Left lung (tissue), 10 donors: ENCODE results near the gene CLEC4D. TPM values are rescaled to one million over a fixed set of nuclear protein-coding genes. Genes with fewer than 3 reads are reported as not detected.

Experiments used
- ATAC-seq: fragments of 200-7000 bp; cut with Tn5 transposase; one replicate; pipeline ENCODE4 v1.9.1; 2020; ENCODE audit warnings: moderate library complexity
- DNase-seq, 4 donors: peaks; one replicate each; pipeline ENCODE4 v3.0.0-alpha.2; 2013 to 2020
- H3K27ac ChIP-seq, 2 donors: fragments of 200-600 bp; sonication (generic) in 1 of 2; one replicate each; pipeline versions ENCODE4 v1.5.0 to v1.8.0; 2020 to 2021
- H3K27me3 ChIP-seq, 2 donors: fragments of 200-600 bp; sonication (generic) in 1 of 2; one replicate each; pipeline versions ENCODE4 v1.5.0 to v1.8.0; 2020 to 2021
- H3K36me3 ChIP-seq, 2 donors: fragments of 200-600 bp; sonication (generic) in 1 of 2; one replicate each; pipeline versions ENCODE4 v1.5.0 to v1.8.0; 2020 to 2021
- H3K4me1 ChIP-seq, 2 donors: fragments of 200-600 bp; one replicate each; pipeline ENCODE4 v1.8.0; 2021
- H3K4me3 ChIP-seq, 2 donors: fragments of 200-600 bp; sonication (generic) in 1 of 2; one replicate each; pipeline versions ENCODE4 v1.5.0 to v1.8.0; 2020 to 2021; ENCODE audit warnings: mild to moderate bottlenecking in 1 of 2
- H3K9me3 ChIP-seq, 2 donors: fragments of 200-600 bp; sonication (generic) in 1 of 2; one replicate each; pipeline versions ENCODE4 v1.5.0 to v1.8.0; 2020 to 2021
- intact Hi-C, 2 donors: fragments of 100-400 bp; cut with DNase I; formaldehyde crosslinking; loops; one replicate each; pipeline versions ENCODE4 v1.11.2 to v1.14.2; 2022
- polyA plus RNA-seq, 6 donors: library from polyadenylated mRNA; unstranded; fragments of 120-200 nt; gene quantifications; one replicate each; pipeline ENCODE4 v1.2.1, GENCODE V29; 2013; ENCODE audit not compliant: insufficient read length in 6 of 6
- total RNA-seq, 2 donors: library from RNA; stranded (reverse); fragmentation: NEBNext Ultra II Directional; extraction: Animal tissue kit (Norgen Biotek cat#: 25700); gene quantifications; one replicate each; pipeline ENCODE4 v1.2.1, GENCODE V29; 2021
- TF ChIP-seq, protein P1 (sequence below), 2 donors: fragments of 200-600 bp; sonication (generic) in 1 of 2; IDR thresholded peaks; one replicate each; pipeline versions ENCODE4 v1.5.0 to v1.8.0; 2021; ENCODE audit warnings: antibody characterized with exemption in 2 of 2
- donor health status: DM: no; HTN: yes; CAD: no.
- donor health status: DM: no; HTN: no; CAD: no.

Gene CLEC4D
- total and polyA plus RNA-seq, 8 donors = 0.11 to 15.7 (median 0.28) TPM

DNA sequence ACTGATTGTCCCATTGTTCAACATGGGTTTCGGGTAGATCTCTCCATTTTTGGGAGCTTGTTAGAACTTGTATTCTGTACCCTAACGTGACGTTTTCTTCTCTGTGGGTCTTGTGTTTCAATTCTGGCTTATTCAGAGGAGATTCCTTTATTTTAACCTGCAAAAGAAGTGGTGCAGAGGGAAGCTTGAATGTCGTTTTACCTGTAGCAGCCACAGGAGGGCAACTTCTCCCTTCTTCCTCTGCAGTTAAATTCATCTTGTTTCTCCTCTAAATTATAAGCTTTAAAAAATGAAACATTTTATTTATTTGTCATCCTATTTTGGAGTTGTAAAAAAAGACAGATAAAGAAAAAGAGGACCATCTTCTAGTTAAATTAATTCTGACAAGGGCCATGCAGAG, 13.7 kb upstream of the CLEC4D start:
- H3K27ac ChIP-seq = no peak overlapping the region
- intact Hi-C loops = no loop called here
- peaks cover 0 to 13% of the 10 kb centered on the region in 2 donors for H3K4me1 ChIP-seq
- H3K4me3 ChIP-seq = no peak overlapping the region
- no peak for DNase-seq
- TF ChIP-seq, protein P1, sequence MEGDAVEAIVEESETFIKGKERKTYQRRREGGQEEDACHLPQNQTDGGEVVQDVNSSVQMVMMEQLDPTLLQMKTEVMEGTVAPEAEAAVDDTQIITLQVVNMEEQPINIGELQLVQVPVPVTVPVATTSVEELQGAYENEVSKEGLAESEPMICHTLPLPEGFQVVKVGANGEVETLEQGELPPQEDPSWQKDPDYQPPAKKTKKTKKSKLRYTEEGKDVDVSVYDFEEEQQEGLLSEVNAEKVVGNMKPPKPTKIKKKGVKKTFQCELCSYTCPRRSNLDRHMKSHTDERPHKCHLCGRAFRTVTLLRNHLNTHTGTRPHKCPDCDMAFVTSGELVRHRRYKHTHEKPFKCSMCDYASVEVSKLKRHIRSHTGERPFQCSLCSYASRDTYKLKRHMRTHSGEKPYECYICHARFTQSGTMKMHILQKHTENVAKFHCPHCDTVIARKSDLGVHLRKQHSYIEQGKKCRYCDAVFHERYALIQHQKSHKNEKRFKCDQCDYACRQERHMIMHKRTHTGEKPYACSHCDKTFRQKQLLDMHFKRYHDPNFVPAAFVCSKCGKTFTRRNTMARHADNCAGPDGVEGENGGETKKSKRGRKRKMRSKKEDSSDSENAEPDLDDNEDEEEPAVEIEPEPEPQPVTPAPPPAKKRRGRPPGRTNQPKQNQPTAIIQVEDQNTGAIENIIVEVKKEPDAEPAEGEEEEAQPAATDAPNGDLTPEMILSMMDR (IDR thresholded peaks at IDR 0.05) = no peak
- ATAC-seq = no peak
- H3K9me3 ChIP-seq = no peaks in the 10 kb centered on the region
- H3K27me3 ChIP-seq = no peaks in the 10 kb centered on the region
- H3K36me3 ChIP-seq = no peaks in the 10 kb centered on the region

DNA sequence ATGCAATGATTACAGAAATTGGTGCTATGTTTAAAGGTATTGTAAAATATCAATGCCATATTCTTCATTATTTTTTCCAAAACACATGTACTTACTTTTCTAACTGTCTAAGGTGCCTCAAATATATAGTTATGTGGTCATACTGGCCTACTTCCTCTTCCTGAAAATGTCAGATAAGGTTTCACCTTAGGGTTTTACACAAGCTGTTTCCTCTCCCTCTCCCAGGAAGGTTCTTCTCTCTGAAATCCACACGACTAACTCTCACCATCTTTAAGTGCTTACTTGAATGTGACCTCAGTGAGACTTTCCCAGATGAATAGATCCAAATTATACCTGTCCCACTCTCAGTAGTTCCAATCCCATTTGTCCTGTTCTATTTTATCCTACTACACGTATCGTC, 11.6 kb upstream of the CLEC4D start:
- no peaks in the 10 kb centered on the region for H3K36me3 ChIP-seq
- no peak for ATAC-seq
- TF ChIP-seq, protein P1 (IDR thresholded peaks at IDR 0.05) = no peak
- peaks cover 0 to 13% of the 10 kb centered on the region in 2 donors for H3K4me1 ChIP-seq
- no peak for DNase-seq
- H3K4me3 ChIP-seq = no peak overlapping the region
- H3K27ac ChIP-seq = peak overlapping the region in 1 of 2 donors; percentile 51
- H3K27me3 ChIP-seq = no peaks in the 10 kb centered on the region
- H3K9me3 ChIP-seq = no peaks in the 10 kb centered on the region
- intact Hi-C loops = no loop called here

DNA sequence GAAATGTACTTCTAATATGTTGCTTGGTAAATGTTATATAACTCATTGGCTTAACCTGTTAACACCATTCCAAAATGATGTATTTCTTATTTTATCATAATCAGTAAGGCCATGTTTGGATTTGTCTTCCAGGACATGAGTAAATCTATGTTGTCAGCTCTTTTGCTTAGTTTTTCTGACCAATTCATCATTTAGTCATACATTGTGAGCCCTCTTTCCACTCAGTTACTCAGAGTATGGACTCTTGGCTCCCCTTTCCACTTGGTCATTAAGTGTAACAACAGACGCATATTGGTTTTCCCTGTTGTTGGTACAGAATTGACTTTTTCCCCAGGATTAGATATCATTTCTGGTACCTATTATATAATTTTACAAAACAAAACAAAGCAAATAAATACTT, 9.0 kb upstream of the CLEC4D start:
- Histone ChIP-seq H3K27me3 (peaks cover 0 to 6% of the 10 kb centered on the region in 2 donors), H3K4me3 (no peak overlapping the region), H3K27ac (no peak overlapping the region), H3K36me3 (no peaks in the 10 kb centered on the region), H3K4me1 (peaks cover 0 to 20% of the 10 kb centered on the region in 2 donors), H3K9me3 (no peaks in the 10 kb centered on the region)
- DNase-seq = no peak
- TF ChIP-seq, protein P1 (IDR thresholded peaks at IDR 0.05) = no peak
- ATAC-seq = no peak
- intact Hi-C loops = no loop called here

DNA sequence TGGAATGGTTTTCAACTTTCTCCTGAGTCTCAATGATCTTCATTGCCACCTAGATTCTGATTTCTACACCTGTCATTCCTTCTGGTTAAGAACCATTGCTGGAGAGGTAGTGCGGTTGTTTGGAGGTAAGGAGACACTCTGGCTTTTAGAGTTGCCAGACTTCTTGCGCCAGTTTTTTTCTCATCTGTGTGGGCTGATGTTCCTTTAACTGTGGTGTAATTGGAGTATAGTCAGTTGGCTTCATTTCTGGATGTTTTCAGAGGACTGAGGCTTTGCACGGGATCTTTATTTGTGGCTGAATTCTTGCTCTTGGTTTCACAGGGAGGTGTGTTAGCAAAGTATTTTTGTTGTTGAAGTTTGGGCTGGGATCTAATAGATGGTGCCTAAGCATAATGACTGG, 5.7 kb upstream of the CLEC4D start:
- no peak for DNase-seq
- H3K27ac ChIP-seq = no peak overlapping the region
- H3K4me3 ChIP-seq = no peak overlapping the region
- H3K27me3 ChIP-seq = peaks cover 0 to 6% of the 10 kb centered on the region in 2 donors
- ATAC-seq = no peak
- intact Hi-C loops = no loop called here
- TF ChIP-seq, protein P1 (IDR thresholded peaks at IDR 0.05) = no peak
- H3K4me1 ChIP-seq = peaks cover 0 to 14% of the 10 kb centered on the region in 2 donors
- H3K36me3 ChIP-seq = no peaks in the 10 kb centered on the region
- H3K9me3 ChIP-seq = no peaks in the 10 kb centered on the region

DNA sequence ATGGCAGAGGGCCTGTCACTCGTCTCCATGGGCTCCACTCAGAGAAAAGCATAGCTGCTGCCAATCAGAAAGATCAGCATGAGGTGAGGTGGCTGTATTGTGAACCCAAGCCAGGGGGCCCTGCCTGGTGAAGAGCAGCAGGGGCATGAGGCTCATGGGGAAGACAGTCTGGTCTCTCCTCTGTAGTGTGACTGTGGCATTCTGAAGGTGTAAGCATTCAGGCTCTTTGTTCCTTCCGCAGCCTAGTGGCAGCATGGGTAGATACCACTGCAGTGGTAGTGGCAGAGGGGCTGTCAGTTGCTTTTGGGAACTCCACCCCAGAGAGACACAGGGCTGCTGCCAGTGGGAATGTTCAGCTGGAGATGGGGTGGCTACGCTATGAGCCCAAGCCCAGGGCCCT, 5.1 kb upstream of the CLEC4D start:
- ATAC-seq (no peak), DNase-seq (no peak)
- no peaks in the 10 kb centered on the region for H3K36me3 ChIP-seq
- no peak overlapping the region for H3K27ac ChIP-seq
- intact Hi-C loops = no loop called here
- H3K4me1 ChIP-seq = peaks cover 0 to 13% of the 10 kb centered on the region in 2 donors
- TF ChIP-seq, protein P1 (IDR thresholded peaks at IDR 0.05) = no peak
- peaks cover 0 to 6% of the 10 kb centered on the region in 2 donors for H3K27me3 ChIP-seq
- H3K4me3 ChIP-seq = no peak overlapping the region
- H3K9me3 ChIP-seq = no peaks in the 10 kb centered on the region
